Measurements from ENCODE around the gene BANF2. TPM values are rescaled to one million over a fixed set of nuclear protein-coding genes. Genes with fewer than 3 reads are reported as not detected.

The BANF2 gene
- total and polyA plus RNA-seq, 2 of the 13 experiments (the other 11 are each of a cell fraction or from before 2014, with no cell fraction given): 0.35 TPM; not detected in 1

DNA sequence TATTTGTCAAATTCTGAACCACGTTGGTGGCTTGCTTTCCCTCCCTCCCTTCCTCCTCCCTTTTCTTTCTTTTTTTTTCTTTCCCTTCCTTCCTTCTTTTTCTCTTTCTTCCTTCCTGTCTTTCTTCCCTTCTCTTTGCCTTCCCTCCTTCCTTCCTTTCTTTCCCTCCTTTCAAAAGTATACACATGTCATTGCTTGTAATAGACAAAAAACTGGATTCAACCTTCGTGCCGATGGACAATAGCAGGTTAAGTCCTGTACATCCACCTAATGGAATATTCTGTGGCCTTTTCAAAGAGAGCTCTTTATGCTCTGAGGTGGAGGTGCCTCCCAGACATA, 72.2 kb downstream of the BANF2 start (continued):
- TF ChIP-seq, protein P1, sequence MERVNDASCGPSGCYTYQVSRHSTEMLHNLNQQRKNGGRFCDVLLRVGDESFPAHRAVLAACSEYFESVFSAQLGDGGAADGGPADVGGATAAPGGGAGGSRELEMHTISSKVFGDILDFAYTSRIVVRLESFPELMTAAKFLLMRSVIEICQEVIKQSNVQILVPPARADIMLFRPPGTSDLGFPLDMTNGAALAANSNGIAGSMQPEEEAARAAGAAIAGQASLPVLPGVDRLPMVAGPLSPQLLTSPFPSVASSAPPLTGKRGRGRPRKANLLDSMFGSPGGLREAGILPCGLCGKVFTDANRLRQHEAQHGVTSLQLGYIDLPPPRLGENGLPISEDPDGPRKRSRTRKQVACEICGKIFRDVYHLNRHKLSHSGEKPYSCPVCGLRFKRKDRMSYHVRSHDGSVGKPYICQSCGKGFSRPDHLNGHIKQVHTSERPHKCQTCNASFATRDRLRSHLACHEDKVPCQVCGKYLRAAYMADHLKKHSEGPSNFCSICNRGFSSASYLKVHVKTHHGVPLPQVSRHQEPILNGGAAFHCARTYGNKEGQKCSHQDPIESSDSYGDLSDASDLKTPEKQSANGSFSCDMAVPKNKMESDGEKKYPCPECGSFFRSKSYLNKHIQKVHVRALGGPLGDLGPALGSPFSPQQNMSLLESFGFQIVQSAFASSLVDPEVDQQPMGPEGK (CRISPR knock-in tag; IDR thresholded peaks at IDR 0.05): no peak
- peak; percentile 56; the same call in 1 of the 2 replicates for TF ChIP-seq ZSCAN29 (CRISPR knock-in tag; conservative IDR thresholded peaks at IDR 0.05)
- TF ChIP-seq, protein P2, sequence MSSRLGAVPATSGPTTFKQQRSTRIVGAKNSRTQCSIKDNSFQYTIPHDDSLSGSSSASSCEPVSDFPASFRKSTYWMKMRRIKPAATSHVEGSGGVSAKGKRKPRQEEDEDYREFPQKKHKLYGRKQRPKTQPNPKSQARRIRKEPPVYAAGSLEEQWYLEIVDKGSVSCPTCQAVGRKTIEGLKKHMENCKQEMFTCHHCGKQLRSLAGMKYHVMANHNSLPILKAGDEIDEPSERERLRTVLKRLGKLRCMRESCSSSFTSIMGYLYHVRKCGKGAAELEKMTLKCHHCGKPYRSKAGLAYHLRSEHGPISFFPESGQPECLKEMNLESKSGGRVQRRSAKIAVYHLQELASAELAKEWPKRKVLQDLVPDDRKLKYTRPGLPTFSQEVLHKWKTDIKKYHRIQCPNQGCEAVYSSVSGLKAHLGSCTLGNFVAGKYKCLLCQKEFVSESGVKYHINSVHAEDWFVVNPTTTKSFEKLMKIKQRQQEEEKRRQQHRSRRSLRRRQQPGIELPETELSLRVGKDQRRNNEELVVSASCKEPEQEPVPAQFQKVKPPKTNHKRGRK (CRISPR knock-in tag; IDR thresholded peaks at IDR 0.05): peak; percentile 99
- TF ChIP-seq ZNF296 (CRISPR knock-in tag; conservative IDR thresholded peaks at IDR 0.05): no peak
- no peak for TF ChIP-seq ZNF235 (CRISPR knock-in tag; IDR thresholded peaks at IDR 0.05; ENCODE audit: borderline replicate concordance)
- TF ChIP-seq, protein P3, sequence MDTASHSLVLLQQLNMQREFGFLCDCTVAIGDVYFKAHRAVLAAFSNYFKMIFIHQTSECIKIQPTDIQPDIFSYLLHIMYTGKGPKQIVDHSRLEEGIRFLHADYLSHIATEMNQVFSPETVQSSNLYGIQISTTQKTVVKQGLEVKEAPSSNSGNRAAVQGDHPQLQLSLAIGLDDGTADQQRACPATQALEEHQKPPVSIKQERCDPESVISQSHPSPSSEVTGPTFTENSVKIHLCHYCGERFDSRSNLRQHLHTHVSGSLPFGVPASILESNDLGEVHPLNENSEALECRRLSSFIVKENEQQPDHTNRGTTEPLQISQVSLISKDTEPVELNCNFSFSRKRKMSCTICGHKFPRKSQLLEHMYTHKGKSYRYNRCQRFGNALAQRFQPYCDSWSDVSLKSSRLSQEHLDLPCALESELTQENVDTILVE (CRISPR knock-in tag; IDR thresholded peaks at IDR 0.05): 0 out of 2 replicates have a peak, but pooled peaks have one; percentile 1
- 0 out of 2 replicates have a peak, but pooled peaks have one; percentile 13 for TF ChIP-seq DMAP1 (CRISPR knock-in tag; IDR thresholded peaks at IDR 0.05)
- TF ChIP-seq ZNF205 (CRISPR knock-in tag; IDR thresholded peaks at IDR 0.05): 0 out of 2 replicates have a peak, but pooled peaks have one; percentile 7
- 0 out of 2 replicates have a peak, but pooled peaks have one; percentile 14 for TF ChIP-seq SP140L (CRISPR knock-in tag; IDR thresholded peaks at IDR 0.05; ENCODE audit: borderline replicate concordance)

Data from HepG2 (cell line).